H1 (cell line): ENCODE results near the gene WNT11. TPM values are rescaled to one million over a fixed set of nuclear protein-coding genes. Genes with fewer than 3 reads are reported as not detected.

Experiments used
- CHD7 ChIP-seq: fragments of 300-600 bp; sonication (generic); IDR thresholded peaks from 2 replicates; pipeline ENCODE4 v1.7.1; 2012; ENCODE audit warnings: low read length, moderate library complexity, mild to moderate bottlenecking, inconsistent platforms; ENCODE audit not compliant: insufficient replicate concordance
- RBBP5 ChIP-seq: IDR thresholded peaks from 2 replicates; pipeline ENCODE4 v1.7.1; 2012; ENCODE audit warnings: low read depth, mild to moderate bottlenecking, inconsistent platforms, low read length, moderate library complexity, borderline replicate concordance
- TCF12 ChIP-seq: IDR thresholded peaks from 2 replicates; pipeline ENCODE4 v1.6.1; 2011; ENCODE audit warnings: low read depth, mild to moderate bottlenecking, low read length
- polyA plus RNA-seq, 7 experiments: library from polyadenylated mRNA; depleted of rRNA in 3 of 7; stranded (reverse) in 5 of 7; unstranded in 2 of 7; fragments of >200 nt in 5 of 7; fragments of 200-250 nt in 2 of 7; gene quantifications; 1 replicate in 5 of 7; 2 replicates in 1 of 7; 4 replicates in 1 of 7; pipeline versions ENCODE4 v1.2.1 to v1.2.3, GENCODE V29; 2011 to 2013; ENCODE audit warnings: missing spikeins in 2 of 7, mixed read lengths in 2 of 7
- total RNA-seq: library from RNA; stranded (reverse); fragmentation: NEBNext Ultra II Directional; extraction: Animal tissue kit (Norgen Biotek cat#: 25700); gene quantifications from 2 replicates; pipeline ENCODE4 v1.2.1, GENCODE V29; 2021
- TF ChIP-seq, protein P1 (sequence below): IDR thresholded peaks from 2 replicates; pipeline ENCODE4 v1.6.1; 2012; ENCODE audit warnings: inconsistent platforms

Gene WNT11
- total and polyA plus RNA-seq, 2 of the 8 experiments (the other 6 are each of a cell fraction or from before 2014, with no cell fraction given) = 0.11 to 0.45 TPM

DNA sequence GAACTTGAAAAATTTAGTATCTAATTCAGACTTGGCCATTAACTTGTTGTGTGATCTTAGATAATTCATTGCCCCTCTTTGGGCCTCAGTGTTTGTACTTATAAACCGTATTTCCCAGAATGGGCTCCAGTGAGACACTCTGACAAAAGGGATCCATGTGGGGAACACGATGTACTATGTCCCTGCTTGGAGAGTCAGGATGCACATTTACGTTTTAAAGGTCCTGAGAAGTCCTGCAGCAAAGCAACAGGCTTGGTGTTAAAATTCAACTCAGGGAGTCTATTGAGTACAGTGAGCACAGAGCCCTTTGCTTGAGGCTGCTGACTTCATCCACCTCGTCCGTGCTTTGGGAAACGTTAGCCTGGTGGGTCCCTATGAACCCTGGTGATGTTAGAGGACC is 9.0 kb downstream of the WNT11 start (continued):
- TF ChIP-seq TCF12 (no peak), CHD7 (no peak), RBBP5 (no peak)
- TF ChIP-seq, protein P1, sequence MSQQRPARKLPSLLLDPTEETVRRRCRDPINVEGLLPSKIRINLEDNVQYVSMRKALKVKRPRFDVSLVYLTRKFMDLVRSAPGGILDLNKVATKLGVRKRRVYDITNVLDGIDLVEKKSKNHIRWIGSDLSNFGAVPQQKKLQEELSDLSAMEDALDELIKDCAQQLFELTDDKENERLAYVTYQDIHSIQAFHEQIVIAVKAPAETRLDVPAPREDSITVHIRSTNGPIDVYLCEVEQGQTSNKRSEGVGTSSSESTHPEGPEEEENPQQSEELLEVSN = no peak
